Measurements from ENCODE around the gene SIGLEC11. TPM values are rescaled to one million over a fixed set of nuclear protein-coding genes. Genes with fewer than 3 reads are reported as not detected.

SIGLEC11 gene
- total and polyA plus RNA-seq, 11 donors, result 0.22 to 3.0 (median 1.1) TPM; not detected in 2

GRCh38 chr19:49904136-49904535 lies 56.8 kb downstream of the SIGLEC11 start:
- H3K4me1 ChIP-seq, result peaks cover 0 to 20% (median 0%) of the 10 kb centered on the region in 12 donors
- H3K36me3 ChIP-seq, result peaks cover 0 to 32% (median 21%) of the 10 kb centered on the region in 9 donors
- intact Hi-C loops (cut with DNase I), result no loop called here
- TF ChIP-seq POLR2A (IDR thresholded peaks at IDR 0.05), result no peak
- no peak for TF ChIP-seq CTCF (IDR thresholded peaks at IDR 0.05)
- no peaks in the 10 kb centered on the region for H3K27me3 ChIP-seq
- H3K4me3 ChIP-seq, result no peak overlapping the region
- peak overlapping the region in 1 of 12 donors; percentile 72 for H3K27ac ChIP-seq
- ATAC-seq (no peak), DNase-seq (no peak)
- no peaks in the 10 kb centered on the region for H3K9me3 ChIP-seq
- WGBS, 4 donors, result 49 to 56% (median 56%) methylated on average over 6 of the region's 6 CpGs

Other genes with a start within 250 kb of the SIGLEC11 start
- gene TSKS, start 197.9 kb downstream of the SIGLEC11 start, total RNA-seq, result under 1 TPM in 6 of 9 donors, not detected in 3; 0.23 to 0.77 (median 0.34) TPM
- under 1 TPM; 0.49 to 0.72 TPM for gene TSKS, start 197.9 kb downstream of the SIGLEC11 start, polyA plus RNA-seq
- 100 to 1,000 TPM in 1 of 9 donors, 10 to 100 TPM in 8; 53.6 to 152 (median 70.5) TPM for gene AP2A1, start 194.2 kb downstream of the SIGLEC11 start, total RNA-seq
- 100 to 1,000 TPM in 1 of 2 donors, 10 to 100 TPM in 1; 33.4 to 115 TPM for gene AP2A1, start 194.2 kb downstream of the SIGLEC11 start, polyA plus RNA-seq
- 10 to 100 TPM; 12.7 to 29.1 (median 16.2) TPM for gene FUZ, start 147.9 kb downstream of the SIGLEC11 start, total RNA-seq
- gene FUZ, start 147.9 kb downstream of the SIGLEC11 start, polyA plus RNA-seq, result 10 to 100 TPM; 14.3 to 24.3 TPM
- gene MED25, start 142.9 kb downstream of the SIGLEC11 start, total RNA-seq, result 100 to 1,000 TPM in 1 of 9 donors, 10 to 100 TPM in 8; 45.8 to 119 (median 54.7) TPM
- gene MED25, start 142.9 kb downstream of the SIGLEC11 start, polyA plus RNA-seq, result 10 to 100 TPM; 44.1 to 60.2 TPM
- 100 to 1,000 TPM in 1 of 9 donors, 10 to 100 TPM in 8; 70.9 to 109 (median 91.5) TPM for gene PTOV1, start 110.0 kb downstream of the SIGLEC11 start, total RNA-seq
- 100 to 1,000 TPM in 1 of 2 donors, 10 to 100 TPM in 1; 85.9 to 135 TPM for gene PTOV1, start 110.0 kb downstream of the SIGLEC11 start, polyA plus RNA-seq
- gene PNKP, start 93.6 kb downstream of the SIGLEC11 start, total RNA-seq, result 10 to 100 TPM; 26.6 to 57.0 (median 36.8) TPM
- 10 to 100 TPM; 32.7 to 54.7 TPM for gene PNKP, start 93.6 kb downstream of the SIGLEC11 start, polyA plus RNA-seq
- 10 to 100 TPM; 25.3 to 46.0 (median 31.2) TPM for gene AKT1S1, start 83.8 kb downstream of the SIGLEC11 start, total RNA-seq
- gene AKT1S1, start 83.8 kb downstream of the SIGLEC11 start, polyA plus RNA-seq, result 10 to 100 TPM; 41.9 to 55.1 TPM
- gene TBC1D17, start 83.5 kb downstream of the SIGLEC11 start, total RNA-seq, result 10 to 100 TPM; 30.1 to 54.8 (median 39.8) TPM
- gene TBC1D17, start 83.5 kb downstream of the SIGLEC11 start, polyA plus RNA-seq, result 10 to 100 TPM; 30.7 to 35.9 TPM
- 10 to 100 TPM in 2 of 9 donors, under 1 TPM in 4, not detected in 3; 0.27 to 21.6 (median 0.64) TPM for gene IL4I1, start 64.3 kb downstream of the SIGLEC11 start, total RNA-seq
- gene IL4I1, start 64.3 kb downstream of the SIGLEC11 start, polyA plus RNA-seq, result under 1 TPM in 1 of 2 donors, not detected in 1; 0.30 TPM
- gene ATF5, start 32.0 kb downstream of the SIGLEC11 start, total RNA-seq, result 10 to 100 TPM in 2 of 9 donors, 1 to 10 TPM in 7; 3.9 to 33.0 (median 8.2) TPM
- 10 to 100 TPM; 16.0 to 30.5 TPM for gene ATF5, start 32.0 kb downstream of the SIGLEC11 start, polyA plus RNA-seq
- gene NUP62, start 31.7 kb downstream of the SIGLEC11 start, total RNA-seq, result 10 to 100 TPM; 24.6 to 61.9 (median 33.3) TPM
- gene NUP62, start 31.7 kb downstream of the SIGLEC11 start, polyA plus RNA-seq, result 10 to 100 TPM; 14.0 to 30.3 TPM
- gene VRK3, start 64.2 kb upstream of the SIGLEC11 start, total RNA-seq, result 10 to 100 TPM; 17.8 to 33.7 (median 23.1) TPM
- gene VRK3, start 64.2 kb upstream of the SIGLEC11 start, polyA plus RNA-seq, result 10 to 100 TPM in 1 of 2 donors, 1 to 10 TPM in 1; 9.9 to 32.4 TPM
- gene ZNF473, start 64.8 kb upstream of the SIGLEC11 start, total RNA-seq, result 1 to 10 TPM; 2.3 to 6.5 (median 3.9) TPM
- 1 to 10 TPM; 1.6 to 2.6 TPM for gene ZNF473, start 64.8 kb upstream of the SIGLEC11 start, polyA plus RNA-seq
- gene IZUMO2, start 202.1 kb upstream of the SIGLEC11 start, total RNA-seq, result not detected
- not detected for gene IZUMO2, start 202.1 kb upstream of the SIGLEC11 start, polyA plus RNA-seq
- 100 to 1,000 TPM in 3 of 9 donors, 10 to 100 TPM in 6; 65.7 to 120 (median 90.5) TPM for gene MYH14, start 242.4 kb upstream of the SIGLEC11 start, total RNA-seq
- 100 to 1,000 TPM in 1 of 2 donors, 10 to 100 TPM in 1; 45.8 to 132 TPM for gene MYH14, start 242.4 kb upstream of the SIGLEC11 start, polyA plus RNA-seq

All from heart left ventricle (tissue), 16 donors.